IPS-18a (cell line): ENCODE results near the gene ARMCX5.
A peak's percentile ranks its signal among the peaks of the same experiment; 100 is the strongest.

ENCODE experiments used
- H3K27ac ChIP-seq: one replicate; pipeline ENCODE4 v1.5.1; 2013; ENCODE audit warnings: low read length
- H3K27me3 ChIP-seq: one replicate; pipeline ENCODE4 v1.6.1; 2013; ENCODE audit warnings: mild to moderate bottlenecking, low read length; ENCODE audit not compliant: control insufficient read depth, insufficient read depth
- H3K36me3 ChIP-seq: one replicate; pipeline ENCODE4 v1.6.1; 2013; ENCODE audit warnings: low read depth, low read length; ENCODE audit not compliant: control insufficient read depth
- H3K4me1 ChIP-seq: one replicate; pipeline ENCODE4 v1.6.1; 2013; ENCODE audit warnings: low read depth, low read length; ENCODE audit not compliant: control insufficient read depth
- H3K4me3 ChIP-seq: one replicate; pipeline ENCODE4 v1.5.1; 2013; ENCODE audit warnings: low read length
- H3K9ac ChIP-seq: one replicate; pipeline ENCODE4 v1.6.1; 2013; ENCODE audit warnings: mild to moderate bottlenecking, low read length, moderate library complexity
- H3K9me3 ChIP-seq: one replicate; pipeline ENCODE4 v1.6.1; 2013; ENCODE audit warnings: low read depth, low read length; ENCODE audit not compliant: control insufficient read depth

The ARMCX5 gene

DNA sequence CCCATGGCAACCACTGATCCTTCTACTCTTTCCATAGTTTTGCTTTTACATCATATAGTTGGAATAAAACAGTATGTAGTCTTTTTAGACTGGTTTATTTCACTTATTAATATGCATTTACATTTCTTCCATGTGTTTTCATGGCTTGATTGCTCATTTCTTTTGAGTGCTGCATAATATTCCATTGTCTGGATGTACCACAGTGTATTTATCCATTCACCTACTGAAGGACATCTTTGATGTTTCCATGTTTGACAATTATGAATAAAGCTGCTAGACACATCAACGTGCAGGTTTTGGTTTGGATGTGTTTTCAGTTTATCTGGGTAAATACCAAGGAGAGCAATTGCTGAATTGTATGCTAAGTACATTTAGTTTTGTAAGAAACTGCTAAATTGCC is 38.2 kb downstream of the ARMCX5 start:
- Histone ChIP-seq H3K9me3 (peaks cover 26% of the 10 kb centered on the region), H3K4me1 (no peaks in the 10 kb centered on the region), H3K9ac (no peak overlapping the region), H3K27me3 (no peaks in the 10 kb centered on the region), H3K27ac (no peak overlapping the region), H3K36me3 (no peaks in the 10 kb centered on the region), H3K4me3 (no peak overlapping the region)

DNA sequence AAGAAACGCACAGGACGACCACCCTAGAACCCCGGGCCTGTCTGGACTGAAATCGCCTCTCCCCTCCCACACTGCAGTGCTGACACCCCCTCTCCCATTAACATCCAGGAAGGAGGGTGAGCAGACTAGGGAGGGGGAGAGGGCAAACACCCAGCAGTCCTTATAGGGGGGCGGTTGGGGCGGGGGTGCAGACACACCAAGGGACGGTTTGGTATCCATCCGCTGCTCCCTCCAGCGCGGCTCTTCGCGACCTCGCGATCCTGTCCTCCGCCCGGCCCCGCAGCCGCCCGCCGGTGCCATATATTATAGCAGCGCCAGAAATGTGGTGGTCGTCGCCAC is 51.6 kb downstream of the ARMCX5 start:
- H3K4me3 ChIP-seq: peak overlapping the region; percentile 56
- no peak overlapping the region for H3K27ac ChIP-seq
- peaks cover 3% of the 10 kb centered on the region for H3K9me3 ChIP-seq
- H3K4me1 ChIP-seq: no peaks in the 10 kb centered on the region
- no peaks in the 10 kb centered on the region for H3K36me3 ChIP-seq
- no peak overlapping the region for H3K9ac ChIP-seq
- H3K27me3 ChIP-seq: peaks cover 12% of the 10 kb centered on the region

DNA sequence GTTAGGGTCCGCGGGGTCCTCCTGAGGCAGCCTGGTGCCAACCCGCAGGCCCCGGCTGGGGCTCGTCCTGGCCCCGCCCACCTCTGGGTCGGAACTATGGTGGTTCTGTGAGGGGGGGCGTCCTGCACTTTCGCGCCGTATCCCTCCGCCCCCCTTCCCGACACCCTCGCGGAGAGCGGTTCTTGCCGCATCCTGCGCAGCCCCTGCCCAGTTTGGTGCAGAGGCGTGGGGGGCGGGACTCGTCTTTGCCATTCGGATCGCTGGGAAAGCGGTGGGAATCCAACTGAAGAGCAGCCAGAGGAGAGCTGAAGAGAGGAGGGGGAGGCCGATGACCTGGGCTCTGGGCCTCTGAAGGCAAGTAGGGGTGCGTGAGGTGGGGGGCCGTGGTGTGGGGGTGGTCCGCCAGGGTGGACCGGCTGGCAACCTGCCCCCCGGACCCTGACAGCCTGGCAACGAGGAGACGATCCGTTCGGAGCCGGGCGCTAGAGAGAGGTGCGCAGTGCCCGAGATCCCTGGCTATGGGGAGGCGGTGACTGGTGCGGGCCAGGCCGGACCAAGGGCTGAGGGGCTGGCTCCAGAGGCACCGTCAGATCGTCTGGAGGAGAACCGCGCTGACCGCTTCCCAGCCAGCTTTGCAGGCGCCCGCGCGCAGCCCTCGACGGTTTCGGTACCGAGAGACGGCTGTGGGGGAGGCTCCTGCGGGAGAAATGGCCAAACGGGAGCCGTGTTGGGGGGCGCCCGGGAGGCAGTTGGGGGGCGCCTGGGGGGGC is 52.1 kb downstream of the ARMCX5 start, which contains the start of gene GPRASP1:
GPRASP1 (plus strand) TSS at position 242 of the 770 bp plus-strand sequence. CDS start 2,431 bp downstream, outside the sequence.
- no peak within 1 kb of the TSS for H3K9ac ChIP-seq
- no peaks in the 10 kb centered on the region for H3K4me1 ChIP-seq
- H3K27ac ChIP-seq: no peak within 1 kb of the TSS
- H3K27me3 ChIP-seq: peaks cover 12% of the 10 kb centered on the region
- no peaks in the 10 kb centered on the region for H3K36me3 ChIP-seq
- H3K9me3 ChIP-seq: peaks cover 3% of the 10 kb centered on the region
- peak within 1 kb of the TSS; percentile 56 for H3K4me3 ChIP-seq

DNA sequence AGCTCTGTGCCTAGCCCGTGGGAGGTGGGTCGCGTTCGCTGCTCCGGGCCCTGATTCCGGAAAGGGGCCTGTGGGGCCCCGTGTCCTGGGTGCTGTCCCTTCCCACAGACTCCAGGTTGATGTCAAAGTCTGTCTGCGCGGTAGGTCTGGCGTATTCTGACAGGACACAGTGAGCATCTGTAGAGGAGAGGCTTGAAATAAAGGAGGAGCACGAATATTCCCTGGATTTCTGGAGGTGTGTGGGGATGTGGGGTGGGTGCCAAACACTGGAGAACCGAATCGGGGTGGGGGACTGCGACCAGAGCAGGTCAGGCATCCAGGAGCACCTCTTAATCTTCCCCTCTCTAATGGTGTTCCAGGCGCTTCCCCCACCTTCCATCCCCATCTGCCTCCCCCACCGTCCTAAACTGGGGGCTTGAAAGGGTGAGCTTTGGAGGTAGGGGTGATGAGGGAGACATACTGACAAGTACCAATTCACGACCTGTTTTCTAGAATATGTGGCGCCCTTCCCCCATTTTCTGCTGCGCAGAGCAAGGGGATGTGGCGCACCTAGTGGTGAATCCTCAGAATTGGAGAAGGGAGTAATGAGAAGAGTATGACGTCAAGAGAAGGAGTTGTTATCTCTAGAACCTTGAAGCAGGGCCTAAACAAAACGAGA is 52.8 kb downstream of the ARMCX5 start:
- Histone ChIP-seq H3K27me3 (peaks cover 12% of the 10 kb centered on the region), H3K27ac (no peak overlapping the region), H3K36me3 (no peaks in the 10 kb centered on the region), H3K9ac (no peak overlapping the region), H3K4me3 (peak overlapping the region; percentile 56), H3K4me1 (no peaks in the 10 kb centered on the region), H3K9me3 (peaks cover 7% of the 10 kb centered on the region)
